Activated naive CD4-positive, alpha-beta T cell treated with anti-CD3 and anti-CD28 coated beads for 36 hours (primary cell): ENCODE measurements around the gene ST7. TPM values are rescaled to one million over a fixed set of nuclear protein-coding genes. Genes with fewer than 3 reads are reported as not detected.
"Not testable (repeated sequence)": the region's sequence is repeated elsewhere in the genome, so short reads cannot be mapped to it uniquely, and the experiment has no call there.

Source experiments
- CTCF ChIA-PET: fragments of 350-600 bp; sonication (Branson Sonifier 250); formaldehyde crosslinking; loops from one replicate; lab custom pipeline; 2021; ENCODE audit warnings: antibody characterized with exemption; lab: Charles Lee
- DNase-seq: peaks from one replicate; pipeline ENCODE4 v3.0.0-alpha.2; 2020
- H3K27ac Mint-ChIP-seq: one replicate; pipeline ENCODE4 v1.8.0; 2021; ENCODE audit warnings: mild to moderate bottlenecking, mixed read lengths
- H3K27me3 Mint-ChIP-seq: one replicate; pipeline ENCODE4 v1.8.0; 2021; ENCODE audit warnings: low read depth, mixed read lengths
- H3K36me3 Mint-ChIP-seq: one replicate; pipeline ENCODE4 v1.8.0; 2021; ENCODE audit warnings: low read depth, mixed read lengths
- H3K4me1 Mint-ChIP-seq: one replicate; pipeline ENCODE4 v1.8.0; 2021; ENCODE audit warnings: low read depth, mixed read lengths
- H3K4me3 Mint-ChIP-seq: one replicate; pipeline ENCODE4 v1.8.0; 2021; ENCODE audit warnings: mild to moderate bottlenecking, moderate library complexity, mixed read lengths
- H3K9me3 Mint-ChIP-seq: one replicate; pipeline ENCODE4 v1.8.0; 2021; ENCODE audit warnings: mixed read lengths
- intact Hi-C: fragments of 100-400 bp; cut with micrococcal nuclease; formaldehyde crosslinking; loops from one replicate; pipeline ENCODE4 v1.15.1; 2023
- total RNA-seq, 2 experiments: library from RNA; stranded (reverse); gene quantifications; one replicate each; pipeline ENCODE4 v1.2.3, GENCODE V29; 2021

Gene ST7
- total RNA-seq, 2 experiments from 2014 or later, result 4.1 to 5.2 TPM

GRCh38 chr7:117021986-117022385 lies 68.7 kb downstream of the ST7 start:
- no peaks in the 10 kb centered on the region for H3K36me3 Mint-ChIP-seq
- no peak for DNase-seq
- H3K4me3 Mint-ChIP-seq, result no peak overlapping the region
- no peak overlapping the region for H3K27ac Mint-ChIP-seq
- peaks cover 3% of the 10 kb centered on the region for H3K27me3 Mint-ChIP-seq
- no peaks in the 10 kb centered on the region for H3K9me3 Mint-ChIP-seq
- CTCF ChIA-PET, result no interaction called here
- peaks cover 20% of the 10 kb centered on the region for H3K4me1 Mint-ChIP-seq
- intact Hi-C loops, result no loop called here

- H3K36me3 Mint-ChIP-seq, result no peaks in the 10 kb centered on the region
- no peak for DNase-seq
- intact Hi-C loops, result loop anchor here (1.0 kb wide), 1 partner anchor 13 kb away; no protein-coding TSS in a partner anchor
- no peak overlapping the region for H3K27ac Mint-ChIP-seq
- H3K27me3 Mint-ChIP-seq, result peaks cover 2% of the 10 kb centered on the region
- no peaks in the 10 kb centered on the region for H3K9me3 Mint-ChIP-seq
- CTCF ChIA-PET, result interaction anchor here (0.6 to 1.3 kb wide), 2 partner anchors 16 to 102 kb away, joined by 3 read pairs; no protein-coding TSS in a partner anchor
- peaks cover 20% of the 10 kb centered on the region for H3K4me1 Mint-ChIP-seq
- H3K4me3 Mint-ChIP-seq, result no peak overlapping the region
These were observed 70.1 kb downstream of the ST7 start for GRCh38 chr7:117023325-117023854.

- intact Hi-C loops, result no loop called here
- H3K36me3 Mint-ChIP-seq, result no peaks in the 10 kb centered on the region
- H3K9me3 Mint-ChIP-seq, result peaks cover 1% of the 10 kb centered on the region
- no peak for DNase-seq
- H3K4me1 Mint-ChIP-seq, result peaks cover 18% of the 10 kb centered on the region
- CTCF ChIA-PET, result no interaction called here
- peaks cover 2% of the 10 kb centered on the region for H3K27me3 Mint-ChIP-seq
- H3K27ac Mint-ChIP-seq, result no peak overlapping the region
- H3K4me3 Mint-ChIP-seq, result no peak overlapping the region
These were observed 71.5 kb downstream of the ST7 start for GRCh38 chr7:117024811-117025210.

DNA sequence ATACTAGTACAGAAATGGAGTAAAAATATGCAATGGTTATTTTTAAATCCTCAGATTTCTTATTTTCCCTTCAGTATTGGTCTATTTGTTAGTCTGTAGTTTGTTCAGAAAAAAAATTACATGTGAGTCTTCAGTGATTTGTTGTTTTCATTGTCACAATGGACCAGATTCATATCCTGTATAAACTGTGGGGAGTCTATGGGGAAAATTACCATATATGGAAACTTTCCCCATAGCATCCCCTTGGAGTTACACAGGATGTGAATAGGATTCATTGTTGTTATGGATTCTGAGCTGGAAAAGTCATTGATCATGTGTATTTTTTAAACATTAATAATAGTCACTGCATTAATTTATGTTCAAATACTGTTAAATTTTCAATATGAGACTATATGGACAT lies 72.6 kb downstream of the ST7 start:
- Mint-ChIP-seq H3K36me3 (no peaks in the 10 kb centered on the region), H3K9me3 (peaks cover 1% of the 10 kb centered on the region), H3K27ac (no peak overlapping the region), H3K4me1 (peaks cover 18% of the 10 kb centered on the region), H3K27me3 (peaks cover 2% of the 10 kb centered on the region), H3K4me3 (no peak overlapping the region)
- DNase-seq, result no peak
- intact Hi-C loops, result no loop called here
- CTCF ChIA-PET, result interaction anchor here (0.5 kb wide), 1 partner anchor 91 kb away, joined by 3 read pairs; no protein-coding TSS in a partner anchor

DNA sequence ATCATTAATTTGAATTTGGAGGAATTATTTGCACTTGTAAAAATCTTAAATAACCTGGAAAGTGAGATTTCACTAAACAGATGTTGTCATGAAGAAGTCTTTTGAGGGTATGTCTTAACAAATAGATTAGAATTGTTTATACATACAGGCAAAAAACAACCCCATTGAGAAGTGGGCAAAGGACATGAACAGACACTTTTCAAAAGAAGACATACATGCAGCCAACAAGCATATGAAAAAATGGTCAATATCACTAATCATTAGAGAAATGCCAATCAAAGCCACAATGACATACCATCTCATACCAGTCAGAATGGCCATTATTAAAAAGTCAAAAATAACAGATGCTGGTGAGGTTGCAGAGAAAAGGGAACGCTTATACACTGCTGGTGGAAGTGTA lies 77.0 kb downstream of the ST7 start:
- DNase-seq, H3K4me1 Mint-ChIP-seq, H3K27ac Mint-ChIP-seq, intact Hi-C loops, CTCF ChIA-PET, H3K36me3 Mint-ChIP-seq, H3K27me3 Mint-ChIP-seq, H3K4me3 Mint-ChIP-seq, H3K9me3 Mint-ChIP-seq: not testable (repeated sequence)

- not testable (repeated sequence) for H3K9me3 Mint-ChIP-seq
These were observed 77.5 kb downstream of the ST7 start for GRCh38 chr7:117030793-117031192.

DNA sequence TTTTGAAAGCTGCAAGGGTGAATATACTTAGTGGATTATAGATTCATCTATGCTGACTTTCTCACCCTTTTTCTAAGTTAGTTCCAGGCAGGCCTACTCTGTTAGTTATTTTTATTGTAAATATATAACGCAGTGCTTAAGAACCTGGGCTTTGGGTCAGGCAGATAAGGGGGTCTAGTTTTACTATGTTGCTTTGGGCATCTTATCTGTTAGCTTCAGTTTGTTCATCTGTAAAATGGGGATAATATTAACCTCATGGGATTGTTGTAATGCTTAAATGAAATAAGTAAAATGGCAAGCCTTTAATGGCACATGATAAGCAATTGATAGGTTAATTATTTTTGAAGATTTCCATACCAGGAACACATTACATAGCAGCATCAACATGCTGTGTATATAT lies 79.5 kb downstream of the ST7 start:
- CTCF ChIA-PET, result interaction anchor here (1.3 kb wide), 1 partner anchor 20 kb away, joined by 3 read pairs; no protein-coding TSS in a partner anchor
- intact Hi-C loops, result no loop called here
- Mint-ChIP-seq H3K27me3 (no peaks in the 10 kb centered on the region), H3K27ac (no peak overlapping the region), H3K4me1 (no peaks in the 10 kb centered on the region), H3K4me3 (no peak overlapping the region), H3K36me3 (no peaks in the 10 kb centered on the region), H3K9me3 (peaks cover 1% of the 10 kb centered on the region)
- no peak for DNase-seq

More at GRCh38 chr7:117030793-117031192, 77.5 kb downstream of the ST7 start:
- H3K27me3 Mint-ChIP-seq, H3K27ac Mint-ChIP-seq, CTCF ChIA-PET, DNase-seq, H3K4me3 Mint-ChIP-seq, H3K36me3 Mint-ChIP-seq, intact Hi-C loops, H3K4me1 Mint-ChIP-seq: not testable (repeated sequence)

DNA sequence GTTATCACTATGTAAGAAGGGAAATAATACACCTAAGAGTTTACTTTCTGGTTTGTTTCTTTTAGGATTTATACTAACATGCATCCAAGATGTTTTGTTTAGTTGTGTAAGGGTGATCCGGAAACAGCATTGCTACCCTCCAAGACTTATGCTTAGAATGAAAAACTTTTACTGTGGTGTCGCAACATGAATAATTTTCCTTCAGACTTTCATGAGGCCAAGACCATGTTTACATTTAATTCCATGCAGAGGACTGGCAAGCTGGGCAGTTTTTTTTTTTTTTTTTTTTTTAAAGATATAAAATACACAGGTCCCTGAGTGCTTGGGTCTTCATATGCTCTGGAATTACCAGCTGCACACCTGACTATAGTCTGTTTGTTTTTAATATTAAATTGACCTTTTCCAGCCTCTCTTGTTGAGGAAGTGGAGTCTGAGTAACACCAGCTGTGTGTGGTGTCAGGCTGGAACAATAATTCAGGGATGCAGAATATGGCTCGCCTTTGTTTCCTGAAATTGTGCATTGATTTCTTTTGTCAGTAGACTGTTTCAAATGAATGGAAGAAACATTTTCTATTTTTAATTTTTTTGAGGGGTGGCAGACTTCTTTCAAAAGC lies 81.7 kb downstream of the ST7 start:
- CTCF ChIA-PET, result interaction anchor here (0.6 to 1.0 kb wide), 3 partner anchors 50 to 152 kb away, joined by 3 to 4 read pairs (median 3); no protein-coding TSS in a partner anchor
- no peaks in the 10 kb centered on the region for H3K36me3 Mint-ChIP-seq
- H3K27me3 Mint-ChIP-seq, result peaks cover 2% of the 10 kb centered on the region
- no peak overlapping the region for H3K27ac Mint-ChIP-seq
- no peaks in the 10 kb centered on the region for H3K4me1 Mint-ChIP-seq
- DNase-seq, result no peak
- intact Hi-C loops, result no loop called here
- H3K4me3 Mint-ChIP-seq, result no peak overlapping the region
- H3K9me3 Mint-ChIP-seq, result no peaks in the 10 kb centered on the region

- intact Hi-C loops, result no loop called here
- no peak overlapping the region for H3K4me3 Mint-ChIP-seq
- H3K36me3 Mint-ChIP-seq, result no peaks in the 10 kb centered on the region
These were observed 82.2 kb downstream of the ST7 start for GRCh38 chr7:117035465-117035862.

DNA sequence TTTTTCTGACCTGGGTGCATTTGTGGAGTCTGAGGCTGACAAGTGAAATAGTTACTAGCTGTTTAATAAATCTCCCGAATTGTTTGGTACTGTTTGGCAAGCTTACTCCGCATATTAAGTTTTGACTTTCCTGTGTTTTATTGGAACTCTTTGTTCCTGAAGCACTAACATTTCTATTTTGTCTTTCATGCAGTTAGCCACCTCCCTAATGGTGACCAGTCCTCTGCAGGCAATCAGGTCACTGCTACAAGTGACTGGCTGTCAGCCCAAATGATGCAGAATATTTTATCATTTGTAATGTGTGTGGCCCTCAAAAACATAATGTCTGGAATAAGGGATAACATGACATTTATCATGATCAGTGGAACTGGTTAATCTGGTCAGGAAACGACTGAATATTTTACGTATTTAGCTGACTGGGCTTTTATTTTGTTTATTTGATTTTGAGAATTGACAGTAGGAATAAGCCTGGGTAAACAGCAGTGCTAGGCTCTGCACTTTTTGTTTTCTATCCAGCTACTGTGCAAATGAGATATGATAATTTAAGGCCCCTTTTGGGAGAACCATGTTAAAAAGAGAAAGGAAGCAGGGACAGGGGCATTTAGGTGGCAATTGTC lies 82.9 kb downstream of the ST7 start:
- H3K4me3 Mint-ChIP-seq, result no peak overlapping the region
- no peaks in the 10 kb centered on the region for H3K9me3 Mint-ChIP-seq
- intact Hi-C loops, result no loop called here
- CTCF ChIA-PET, result interaction anchor here (0.5 kb wide), 1 partner anchor 47 kb away, joined by 5 read pairs; no protein-coding TSS in a partner anchor
- DNase-seq, result no peak
- H3K36me3 Mint-ChIP-seq, result no peaks in the 10 kb centered on the region
- H3K4me1 Mint-ChIP-seq, result peaks cover 4% of the 10 kb centered on the region
- no peak overlapping the region for H3K27ac Mint-ChIP-seq
- H3K27me3 Mint-ChIP-seq, result peaks cover 2% of the 10 kb centered on the region

More at GRCh38 chr7:117035465-117035862, 82.2 kb downstream of the ST7 start:
- no peak for DNase-seq
- Mint-ChIP-seq H3K4me1 (no peaks in the 10 kb centered on the region), H3K9me3 (no peaks in the 10 kb centered on the region), H3K27me3 (peaks cover 2% of the 10 kb centered on the region), H3K27ac (no peak overlapping the region)
- CTCF ChIA-PET, result interaction anchor here (0.6 to 1.0 kb wide), 3 partner anchors 51 to 151 kb away, joined by 3 to 4 read pairs (median 3); no protein-coding TSS in a partner anchor

DNA sequence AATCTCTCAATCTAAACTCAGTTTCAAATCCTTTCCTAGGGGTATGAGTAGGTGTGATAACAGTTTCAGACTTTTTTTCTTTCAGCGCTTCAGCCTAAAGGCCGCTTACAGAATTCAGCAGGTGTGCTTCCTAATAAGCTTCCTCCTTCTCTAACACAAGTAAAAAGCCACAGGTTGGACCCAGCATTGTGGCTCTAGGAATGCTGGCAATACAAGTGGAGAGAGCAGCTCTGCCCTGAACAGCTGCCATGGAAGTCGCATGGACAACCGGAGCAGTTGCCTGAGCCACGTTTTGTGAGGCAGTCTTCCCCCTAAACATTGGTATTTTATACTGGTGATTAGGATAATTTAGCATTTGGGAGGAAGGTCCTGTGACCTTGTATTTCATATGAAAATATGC lies 83.5 kb downstream of the ST7 start:
- no peak overlapping the region for H3K4me3 Mint-ChIP-seq
- DNase-seq, result no peak
- intact Hi-C loops, result no loop called here
- H3K27me3 Mint-ChIP-seq, result peaks cover 2% of the 10 kb centered on the region
- H3K9me3 Mint-ChIP-seq, result no peaks in the 10 kb centered on the region
- H3K36me3 Mint-ChIP-seq, result no peaks in the 10 kb centered on the region
- CTCF ChIA-PET, result no interaction called here
- peaks cover 8% of the 10 kb centered on the region for H3K4me1 Mint-ChIP-seq
- no peak overlapping the region for H3K27ac Mint-ChIP-seq

- Mint-ChIP-seq H3K4me1 (peaks cover 8% of the 10 kb centered on the region), H3K9me3 (no peaks in the 10 kb centered on the region), H3K27me3 (peaks cover 2% of the 10 kb centered on the region), H3K4me3 (no peak overlapping the region), H3K36me3 (no peaks in the 10 kb centered on the region), H3K27ac (no peak overlapping the region)
- intact Hi-C loops, result no loop called here
- DNase-seq, result no peak
- CTCF ChIA-PET, result interaction anchor here (2.2 kb wide), 1 partner anchor 33 kb away, joined by 4 read pairs; no protein-coding TSS in a partner anchor
These were observed 85.1 kb downstream of the ST7 start for GRCh38 chr7:117038408-117038807.
